DOHH2 (cell line): ENCODE data around the gene DOK7.

ENCODE experiments used
- H3F3A ChIP-seq: fragments of 200-600 bp; sonication (generic), shearing (Covaris generic); 2 replicates; pipeline ENCODE4 v1.6.0; 2016; ENCODE audit warnings: antibody characterized with exemption, mild to moderate bottlenecking; ENCODE audit not compliant: control insufficient read depth, insufficient read depth
- H3K27ac ChIP-seq: fragments of 200-600 bp; sonication (generic); 2 replicates; pipeline ENCODE4 v1.5.1; 2014; ENCODE audit warnings: low read depth, mild to moderate bottlenecking, low read length, moderate library complexity
- H3K27me3 ChIP-seq: fragments of 200-600 bp; sonication (generic); 2 replicates; pipeline ENCODE4 v1.6.1; 2014; ENCODE audit warnings: mild to moderate bottlenecking, low read length, mixed read lengths; ENCODE audit not compliant: control insufficient read depth
- H3K36me3 ChIP-seq: fragments of 200-600 bp; sonication (generic); 2 replicates; pipeline ENCODE4 v1.6.1; 2014; ENCODE audit warnings: mild to moderate bottlenecking, low read length, moderate library complexity, mixed read lengths; ENCODE audit not compliant: control insufficient read depth
- H3K4me1 ChIP-seq: fragments of 200-600 bp; sonication (generic); 2 replicates; pipeline ENCODE4 v1.6.1; 2014; ENCODE audit warnings: mild to moderate bottlenecking, low read length, mixed read lengths; ENCODE audit not compliant: control insufficient read depth
- H3K4me2 ChIP-seq: fragments of 200-600 bp; sonication (generic); 2 replicates; pipeline ENCODE4 v1.6.0; 2014; ENCODE audit warnings: mild to moderate bottlenecking, low read length, moderate library complexity
- H3K4me3 ChIP-seq: fragments of 200-600 bp; sonication (generic); 2 replicates; pipeline ENCODE4 v1.5.1; 2014; ENCODE audit warnings: mild to moderate bottlenecking, low read length, mixed read lengths
- H3K79me2 ChIP-seq: fragments of 200-600 bp; sonication (generic); 2 replicates; pipeline ENCODE4 v1.6.1; 2014; ENCODE audit warnings: mild to moderate bottlenecking, low read length, mixed read lengths; ENCODE audit not compliant: control insufficient read depth
- H3K9me2 ChIP-seq: fragments of 200-600 bp; sonication (generic); replicated peaks from 2 replicates; pipeline ENCODE4 v1.6.1; 2014; ENCODE audit warnings: mild to moderate bottlenecking, low read length, mixed read lengths; ENCODE audit not compliant: control insufficient read depth
- H3K9me3 ChIP-seq: fragments of 200-600 bp; sonication (generic); 2 replicates; pipeline ENCODE4 v1.6.1; 2014; ENCODE audit warnings: antibody characterized with exemption, low read length, mixed read lengths; ENCODE audit not compliant: control insufficient read depth, insufficient read depth
- H4K20me1 ChIP-seq: fragments of 200-600 bp; sonication (generic); 2 replicates; pipeline ENCODE4 v1.6.0; 2014; ENCODE audit warnings: low read depth, mild to moderate bottlenecking, antibody characterized with exemption, low read length, moderate library complexity; ENCODE audit not compliant: control insufficient read depth, insufficient read depth
- CTCF ChIP-seq: fragments of 200-600 bp; sonication (generic); IDR thresholded peaks from one replicate; pipeline ENCODE4 v1.5.1; 2014; ENCODE audit warnings: antibody characterized with exemption, mild to moderate bottlenecking, low read depth, low read length; ENCODE audit not compliant: poor library complexity, severe bottlenecking
- EZH2phosphoT487 ChIP-seq: fragments of 200-600 bp; sonication (generic); IDR thresholded peaks from 2 replicates; pipeline ENCODE4 v1.6.1; 2017; ENCODE audit warnings: borderline replicate concordance, mild to moderate bottlenecking, antibody characterized with exemption, low read length, moderate library complexity, mixed read lengths

The DOK7 gene

DNA sequence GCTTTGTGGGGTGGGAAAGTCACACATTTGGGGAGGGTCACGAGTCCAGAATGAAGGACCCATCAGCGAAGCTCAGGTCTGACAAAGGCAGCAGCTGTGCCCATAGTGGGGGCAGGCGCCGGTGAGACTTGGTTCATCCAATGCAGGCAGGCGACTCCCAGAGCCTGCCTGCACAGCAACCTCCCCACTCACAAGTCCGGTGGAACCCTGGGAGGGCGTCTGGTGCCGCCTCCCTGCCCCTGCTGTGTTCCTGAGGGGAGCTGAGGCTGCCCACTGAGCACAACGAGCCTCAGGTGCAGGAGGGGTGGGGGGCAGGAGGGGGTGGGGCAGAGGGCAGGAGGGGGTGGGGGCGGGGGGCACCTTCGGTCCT, 55.4 kb downstream of the DOK7 start:
- H3K27ac ChIP-seq: no peak overlapping the region
- H3K36me3 ChIP-seq: peaks cover 50% of the 10 kb centered on the region
- no peak for TF ChIP-seq CTCF
- no peak for TF ChIP-seq EZH2phosphoT487
- H3K4me2 ChIP-seq: no peak overlapping the region
- no peaks in the 10 kb centered on the region for H3K79me2 ChIP-seq
- H3K27me3 ChIP-seq: no peaks in the 10 kb centered on the region
- H3K9me2 ChIP-seq: no peaks in the 10 kb centered on the region
- H3K4me1 ChIP-seq: no peaks in the 10 kb centered on the region
- peaks cover 5% of the 10 kb centered on the region; the same call in 1 of the 2 replicates for H4K20me1 ChIP-seq
- H3F3A ChIP-seq: no peaks in the 10 kb centered on the region
- no peaks in the 10 kb centered on the region for H3K9me3 ChIP-seq
- no peak overlapping the region for H3K4me3 ChIP-seq

- Histone ChIP-seq H3K27ac (no peak overlapping the region), H3K36me3 (peaks cover 54% of the 10 kb centered on the region), H3K27me3 (no peaks in the 10 kb centered on the region), H3K79me2 (no peaks in the 10 kb centered on the region), H3K4me1 (no peaks in the 10 kb centered on the region), H3K9me3 (no peaks in the 10 kb centered on the region), H4K20me1 (peaks cover 6% of the 10 kb centered on the region; the same call in 1 of the 2 replicates), H3F3A (no peaks in the 10 kb centered on the region), H3K9me2 (no peaks in the 10 kb centered on the region), H3K4me3 (no peak overlapping the region), H3K4me2 (no peak overlapping the region)
- TF ChIP-seq EZH2phosphoT487 (no peak), CTCF (no peak)
Observed at GRCh38 chr4:3518941-3519340, 55.8 kb downstream of the DOK7 start.

DNA sequence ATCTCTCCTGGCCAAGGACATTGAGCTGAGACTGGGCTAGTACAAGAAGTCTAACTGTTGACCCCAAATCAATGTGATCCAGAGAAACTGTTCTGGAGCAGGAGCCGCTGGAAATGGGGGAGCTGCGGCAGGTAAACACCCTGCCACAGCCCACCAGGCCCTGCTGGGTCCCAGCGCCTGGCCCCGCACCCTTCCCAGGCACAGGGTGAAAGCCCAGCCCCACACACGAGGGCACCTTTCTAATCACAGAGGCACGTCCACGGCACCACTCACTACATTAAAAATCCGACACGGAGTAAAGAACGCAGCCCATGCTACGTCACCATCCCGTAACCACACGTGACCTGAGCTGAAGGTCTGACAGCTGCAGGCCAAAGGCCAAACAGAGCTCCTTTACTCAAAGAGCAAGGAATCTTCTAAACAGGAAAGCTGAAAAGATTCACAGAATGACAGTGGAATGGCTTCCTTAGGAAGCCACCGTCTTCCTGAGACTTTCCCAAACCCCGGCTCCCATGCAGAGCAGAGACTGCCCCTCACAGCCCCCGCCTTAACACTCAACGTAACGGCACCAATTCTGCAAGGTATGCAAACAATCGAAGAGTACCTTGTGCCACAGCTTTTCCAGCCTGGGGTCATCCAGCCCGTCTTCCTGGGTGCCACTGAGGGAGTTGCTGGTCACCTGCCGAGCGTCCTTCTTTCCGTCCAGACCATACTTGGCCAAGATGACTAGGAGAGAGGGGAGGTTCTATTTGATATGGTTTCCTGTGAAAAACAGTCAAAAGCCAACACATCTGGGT, 56.6 kb downstream of the DOK7 start:
- Histone ChIP-seq H3K36me3 (peaks cover 57% of the 10 kb centered on the region), H3K27me3 (no peaks in the 10 kb centered on the region), H3K4me3 (no peak overlapping the region), H3K79me2 (no peaks in the 10 kb centered on the region), H3K9me3 (no peaks in the 10 kb centered on the region), H4K20me1 (peaks cover 6% of the 10 kb centered on the region; the same call in 1 of the 2 replicates), H3F3A (no peaks in the 10 kb centered on the region), H3K4me2 (no peak overlapping the region), H3K4me1 (no peaks in the 10 kb centered on the region), H3K27ac (no peak overlapping the region), H3K9me2 (no peaks in the 10 kb centered on the region)
- TF ChIP-seq EZH2phosphoT487 (no peak), CTCF (no peak)
